HepG2 (cell line): Measurements from ENCODE around the gene MT1G. TPM values are rescaled to one million over a fixed set of nuclear protein-coding genes. Genes with fewer than 3 reads are reported as not detected.

Source experiments
- ATAC-seq: fragments of 200-7000 bp; cut with Tn5 transposase; 3 replicates; pipeline ENCODE4 v1.9.1; 2020; ENCODE audit warnings: mild to moderate bottlenecking, moderate library complexity
- BruUV-seq: library from RNA; stranded (reverse); fragments of 400-500 nt; replicated peaks from 2 replicates; lab custom pipeline; 2021; lab: Mats Ljungman, UMichigan
- CTCF ChIA-PET: fragments of 300-600 bp; formaldehyde crosslinking; extraction: SDS; loops from one replicate; lab custom pipeline; 2021; ENCODE audit warnings: low total read pairs, inconsistent platforms, low intra/inter-chr PET ratio; lab: Yijun Ruan, JAX
- POLR2A ChIA-PET: fragments of 350-600 bp; sonication (Branson Sonifier 250); formaldehyde crosslinking; loops from one replicate; lab custom pipeline; 2020; ENCODE audit warnings: antibody characterized with exemption, inconsistent platforms; lab: Yijun Ruan, JAX
- DNase-seq: peaks from one replicate; pipeline ENCODE4 v3.0.0-alpha.2; 2015; ENCODE audit warnings: low spot score
- FAIRE-seq: peaks from 3 replicates; lab custom pipeline; 2011; peaks lifted over from hg19 to GRCh38; lab: Jason Lieb, UNC
- H2AFZ ChIP-seq: one replicate; pipeline ENCODE4 v1.6.1; 2011; ENCODE audit warnings: low read length, inconsistent platforms
- H3K27ac ChIP-seq: fragments of 300-600 bp; 3 replicates; pipeline ENCODE4 v1.8.0; 2011; ENCODE audit warnings: mixed run types, mild to moderate bottlenecking, mixed read lengths, low read length, inconsistent platforms; ENCODE audit not compliant: insufficient read depth; ENCODE audit errors: extremely low read length
- H3K27me3 ChIP-seq, 2 experiments: fragments of 200-600 bp in 1 of 2; 2 replicates in 1 of 2; 3 replicates in 1 of 2; pipeline versions ENCODE4 v1.6.0 to v1.8.0; 2011; ENCODE audit warnings: low read length in 2 of 2, mild to moderate bottlenecking in 2 of 2, moderate library complexity in 2 of 2, inconsistent platforms in 1 of 2; ENCODE audit not compliant: insufficient read depth in 2 of 2, control insufficient read depth in 1 of 2
- H3K36me3 ChIP-seq, 2 experiments: fragments of 200-600 bp in 1 of 2; replicated peaks in 1 of 2; 2 replicates in 1 of 2; 3 replicates in 1 of 2; pipeline versions ENCODE4 v1.5.1 to v1.8.0; 2011; ENCODE audit warnings: low read length in 2 of 2, inconsistent platforms in 1 of 2; ENCODE audit not compliant: insufficient read depth in 2 of 2, control insufficient read depth in 1 of 2
- H3K4me1 ChIP-seq: 2 replicates; pipeline ENCODE4 v1.5.1; 2012; ENCODE audit warnings: low read length, inconsistent platforms; ENCODE audit not compliant: insufficient read depth
- H3K4me2 ChIP-seq: 2 replicates; pipeline ENCODE4 v1.6.0; 2011; ENCODE audit warnings: low read depth, low read length, inconsistent platforms
- H3K4me3 ChIP-seq, 3 experiments: fragments of 200-600 bp in 1 of 3; sonication (generic), shearing (Covaris generic) in 1 of 3; replicated peaks in 1 of 3; 2 replicates each; pipeline ENCODE4 v1.5.1; 2011 to 2016; ENCODE audit warnings: low read length in 3 of 3, inconsistent platforms in 2 of 3, low read depth in 2 of 3, mild to moderate bottlenecking in 2 of 3, control low read depth in 1 of 3, mixed read lengths in 1 of 3; ENCODE audit not compliant: insufficient read depth in 1 of 3
- H3K79me2 ChIP-seq: one replicate; pipeline ENCODE4 v1.6.1; 2011; ENCODE audit warnings: low read length, inconsistent platforms; ENCODE audit not compliant: insufficient read depth
- H3K9ac ChIP-seq: 2 replicates; pipeline ENCODE4 v1.6.0; 2011; ENCODE audit warnings: mild to moderate bottlenecking, low read depth, low read length, inconsistent platforms; ENCODE audit not compliant: insufficient read depth
- H3K9me3 ChIP-seq: 2 replicates; pipeline ENCODE4 v1.5.1; 2012; ENCODE audit warnings: mild to moderate bottlenecking, low read length
- H4K20me1 ChIP-seq: 2 replicates; pipeline ENCODE4 v1.6.0; 2011; ENCODE audit warnings: inconsistent platforms, mild to moderate bottlenecking, low read length, moderate library complexity; ENCODE audit not compliant: insufficient read depth
- KDM5B ChIP-seq: sonication (generic); formaldehyde crosslinking; IDR thresholded peaks from 2 replicates; pipeline ENCODE4 v1.4.0; 2020; ENCODE audit warnings: missing genetic modification reagents, mild to moderate bottlenecking, borderline replicate concordance
- NRL ChIP-seq: sonication (generic); formaldehyde crosslinking; IDR thresholded peaks from 2 replicates; pipeline ENCODE4 v1.5.0; 2020; ENCODE audit warnings: missing genetic modification reagents, mild to moderate bottlenecking, moderate library complexity, borderline replicate concordance
- TBL1XR1 ChIP-seq: fragments of 150-350 bp; IDR thresholded peaks from 2 replicates; pipeline ENCODE4 v1.6.1; 2014; ENCODE audit warnings: borderline replicate concordance, low read length; ENCODE audit not compliant: partially characterized antibody
- ZNF30 ChIP-seq: sonication (generic); formaldehyde crosslinking; IDR thresholded peaks from 2 replicates; pipeline ENCODE4 v1.5.0; 2020; ENCODE audit warnings: mild to moderate bottlenecking, missing genetic modification reagents
- ZSCAN22 ChIP-seq: sonication (generic); formaldehyde crosslinking; IDR thresholded peaks from 2 replicates; pipeline ENCODE4 v1.4.0; 2020; ENCODE audit warnings: mild to moderate bottlenecking, missing genetic modification reagents
- WGBS: methylation state at CpG from one replicate; pipeline ENCODE4 v1.1.6; 2017; ENCODE audit warnings: low lambda C conversion rate; 5-methylcytosine and 5-hydroxymethylcytosine counted together
- in situ Hi-C: cut with HindIII; loops from 2 replicates; pipeline ENCODE4 v1.10.0; 2017; ENCODE audit warnings: low pct_unique_long_range_greater_than_20kb; ENCODE audit not compliant: extremely low pct_ligation_motif_present
- intact Hi-C: fragments of 100-400 bp; cut with micrococcal nuclease; formaldehyde crosslinking; loops from one replicate; pipeline ENCODE4 v1.10.0; 2022; ENCODE audit not compliant: unreplicated experiment
- polyA plus RNA-seq, 8 experiments: library from polyadenylated mRNA; depleted of rRNA in 3 of 8; stranded (reverse) in 7 of 8; unstranded in 1 of 8; fragments of >200 nt; fragmentation: Illumina TruSeq in 4 of 8; extraction: Trizol in 4 of 8; gene quantifications; 2 replicates each; pipeline versions ENCODE4 v1.2.1 to v1.2.3, GENCODE V29; 2011 to 2016; ENCODE audit warnings: low read depth in 4 of 8, missing spikeins in 1 of 8, mixed read lengths in 1 of 8; ENCODE audit not compliant: insufficient read depth in 1 of 8
- total RNA-seq, 5 experiments: library from RNA; depleted of rRNA; stranded (reverse); fragments of >200 nt; fragmentation: Illumina TruSeq; extraction: Trizol; gene quantifications; 2 replicates each; pipeline ENCODE4 v1.2.3, GENCODE V29; 2016; ENCODE audit warnings: low read depth in 1 of 5
- TF ChIP-seq, protein P1 (sequence below): sonication (generic); formaldehyde crosslinking; IDR thresholded peaks from 2 replicates; pipeline ENCODE4 v1.4.0; 2020; ENCODE audit warnings: low read depth, mild to moderate bottlenecking, missing genetic modification reagents

MT1G gene
- total and polyA plus RNA-seq, 2 of the 13 experiments (the other 11 are each of a cell fraction or from before 2014, with no cell fraction given): 3.6 to 377 TPM

GRCh38 chr16:56669840-56670619 is 2.2 kb upstream of the MT1G start:
- Histone ChIP-seq H2AFZ (no peak overlapping the region), H3K4me1 (peaks cover 27% of the 10 kb centered on the region), H4K20me1 (no peaks in the 10 kb centered on the region), H3K4me2 (no peak overlapping the region), H3K4me3 (no peak overlapping the region), H3K27me3 (peaks cover 7 to 43% of the 10 kb centered on the region in 2 experiments), H3K9ac (no peak overlapping the region)
- FAIRE-seq: no peak
- TF ChIP-seq TBL1XR1: no peak
- TF ChIP-seq KDM5B (CRISPR knock-in tag): 0 out of 2 replicates have a peak, but pooled peaks have one; percentile 3
- TF ChIP-seq, all 625 proteins: peak for 1
- ChIA-PET CTCF (no interaction called here), POLR2A (interaction anchor here (1.1 kb wide), 1 partner anchor 45 kb away, joined by 3 read pairs; the partner anchor contains the start of gene MT1E)
- ATAC-seq: no peak
- Histone ChIP-seq H3K27ac (no peak overlapping the region), H3K79me2 (no peaks in the 10 kb centered on the region), H3K9me3 (no peaks in the 10 kb centered on the region), H3K36me3 (no peaks in the 10 kb centered on the region)
- no peak for DNase-seq
- in situ Hi-C loops (no loop called here), intact Hi-C loops (loop anchor here (5.0 kb wide), 1 partner anchor 192 kb away; no protein-coding TSS in a partner anchor)
- WGBS: 43% methylated on average over 19 of the region's 19 CpGs
- BruUV-seq: no TSS peak

GRCh38 chr16:56669005-56669839 is 1.4 kb upstream of the MT1G start, which contains the start of gene MT1H:
MT1H (plus strand) TSS chr16:56669814; CDS start chr16:56669885, 71 bp downstream.
- Histone ChIP-seq H3K4me1 (peaks cover 27% of the 10 kb centered on the region), H3K79me2 (no peaks in the 10 kb centered on the region), H3K4me2 (no peak within 1 kb of the TSS), H3K9ac (no peak within 1 kb of the TSS), H3K27me3 (peaks cover 7 to 43% of the 10 kb centered on the region in 2 experiments), H3K9me3 (no peaks in the 10 kb centered on the region), H4K20me1 (no peaks in the 10 kb centered on the region), H3K4me3 (no peak within 1 kb of the TSS), H3K27ac (no peak within 1 kb of the TSS), H3K36me3 (no peaks in the 10 kb centered on the region), H2AFZ (no peak within 1 kb of the TSS)
- in situ Hi-C loops: no loop called here
- intact Hi-C loops: no loop called here
- FAIRE-seq (no peak), ATAC-seq (no peak), DNase-seq (no peak)
- TF ChIP-seq NRL (CRISPR knock-in tag): 0 out of 2 replicates have a peak, but pooled peaks have one; percentile 16
- TF ChIP-seq, protein P1, sequence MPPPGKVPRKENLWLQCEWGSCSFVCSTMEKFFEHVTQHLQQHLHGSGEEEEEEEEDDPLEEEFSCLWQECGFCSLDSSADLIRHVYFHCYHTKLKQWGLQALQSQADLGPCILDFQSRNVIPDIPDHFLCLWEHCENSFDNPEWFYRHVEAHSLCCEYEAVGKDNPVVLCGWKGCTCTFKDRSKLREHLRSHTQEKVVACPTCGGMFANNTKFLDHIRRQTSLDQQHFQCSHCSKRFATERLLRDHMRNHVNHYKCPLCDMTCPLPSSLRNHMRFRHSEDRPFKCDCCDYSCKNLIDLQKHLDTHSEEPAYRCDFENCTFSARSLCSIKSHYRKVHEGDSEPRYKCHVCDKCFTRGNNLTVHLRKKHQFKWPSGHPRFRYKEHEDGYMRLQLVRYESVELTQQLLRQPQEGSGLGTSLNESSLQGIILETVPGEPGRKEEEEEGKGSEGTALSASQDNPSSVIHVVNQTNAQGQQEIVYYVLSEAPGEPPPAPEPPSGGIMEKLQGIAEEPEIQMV: no peak
- TF ChIP-seq ZNF30 (CRISPR knock-in tag): peak; percentile 49; the same call in 1 of the 2 replicates
- TF ChIP-seq ZSCAN22 (CRISPR knock-in tag): no peak
- BruUV-seq: no TSS peak
- WGBS: 66% methylated on average over 33 of the region's 38 CpGs
- CTCF ChIA-PET: no interaction called here
- POLR2A ChIA-PET: no interaction called here
